Left renal pelvis (tissue), 4 donors: ENCODE data around the gene C8G. TPM values are rescaled to one million over a fixed set of nuclear protein-coding genes. Genes with fewer than 3 reads are reported as not detected.

Experiments used
- DNase-seq, 4 donors: peaks; one replicate each; pipeline ENCODE4 v3.0.0-alpha.2; 2013; ENCODE audit warnings: low read depth in 4 of 4, low spot score in 3 of 4
- polyA plus RNA-seq, 4 donors: library from polyadenylated mRNA; unstranded; fragments of 120-200 nt; gene quantifications; one replicate each; pipeline ENCODE4 v1.2.1, GENCODE V29; 2013; ENCODE audit not compliant: insufficient read length in 4 of 4

The C8G gene
- polyA plus RNA-seq, 4 donors: 0.26 to 1.1 (median 0.52) TPM

GRCh38 chr9:136980669-136981478 is 35.8 kb downstream of the C8G start:
- no peak for DNase-seq

DNA sequence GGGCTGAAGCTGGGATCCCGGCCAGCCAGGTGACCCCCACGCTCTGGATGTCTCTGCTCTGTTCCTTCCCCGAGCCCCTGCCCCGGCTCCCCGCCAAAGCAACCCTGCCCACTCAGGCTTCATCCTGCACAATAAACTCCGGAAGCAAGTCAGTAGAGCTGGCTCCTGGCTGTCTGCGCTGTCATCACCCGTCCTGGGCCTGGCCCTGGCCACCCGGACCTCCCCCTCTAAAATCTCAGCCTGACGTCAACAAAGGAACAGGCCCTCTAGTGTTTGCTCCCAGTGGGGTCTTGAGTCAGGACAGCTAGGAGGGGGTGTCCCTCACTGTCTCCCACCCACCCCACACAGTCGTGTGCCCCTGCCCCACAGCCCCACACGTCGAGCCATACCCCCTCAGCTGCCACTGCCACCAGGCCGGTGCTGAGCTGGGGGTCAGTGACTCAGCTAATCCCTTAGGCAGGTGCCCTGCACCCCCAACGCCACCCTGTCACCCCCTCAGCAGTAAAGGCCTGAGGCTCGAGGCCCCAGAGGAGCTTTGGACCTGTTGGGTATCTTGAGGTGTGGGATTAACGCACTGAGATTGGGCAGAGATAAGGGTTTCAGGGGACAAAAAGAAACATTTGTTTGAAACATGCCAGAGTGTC is 36.7 kb downstream of the C8G start:
- no peak for DNase-seq

DNA sequence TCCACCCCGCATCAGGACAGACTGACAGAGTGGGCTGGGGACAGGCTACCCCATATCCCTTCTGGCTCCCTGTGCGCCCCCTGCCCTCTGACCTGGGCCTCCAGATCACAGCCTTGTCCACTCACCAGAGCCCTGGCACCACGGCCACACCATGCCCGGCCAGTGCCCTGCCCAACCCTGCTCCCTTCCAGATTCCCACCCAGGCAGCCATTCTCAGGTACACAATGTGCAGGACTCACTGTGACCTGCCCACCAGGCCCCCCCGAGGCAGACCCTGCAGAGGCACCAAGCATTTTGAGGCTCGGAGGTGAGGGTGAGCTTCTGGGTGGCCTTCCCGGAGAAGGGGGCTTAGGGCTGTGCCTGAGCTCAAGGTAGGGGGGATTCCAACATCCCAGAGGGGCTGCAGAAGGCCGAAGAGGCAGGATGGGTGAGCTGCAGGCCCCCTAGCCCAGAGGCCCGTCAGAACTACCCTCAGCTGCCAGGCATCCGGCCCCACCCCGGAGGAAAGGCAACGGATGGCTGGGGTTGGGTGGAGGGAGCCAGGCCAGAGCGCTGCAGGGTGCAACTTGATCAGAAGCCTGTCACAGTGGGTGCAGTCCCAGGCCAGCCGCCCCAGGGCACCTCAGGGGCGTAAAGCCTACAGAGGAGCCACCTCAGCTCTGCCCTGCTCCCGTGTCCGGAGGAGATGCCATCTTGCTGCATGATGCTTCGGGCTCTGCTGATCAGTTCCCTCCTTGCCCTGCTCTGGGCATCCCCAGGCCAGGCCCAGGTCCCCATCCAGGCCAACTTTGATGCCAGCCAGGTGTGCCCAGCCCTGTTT is 37.4 kb downstream of the C8G start, which contains the start of gene LCNL1:
LCNL1 (plus strand) TSS at position 762 of the 820 bp plus-strand sequence. CDS start 594 bp downstream, outside the sequence.
- no peak for DNase-seq

GRCh38 chr9:136983167-136983566 is 38.1 kb downstream of the C8G start:
- no peak for DNase-seq

GRCh38 chr9:136983656-136984314 is 38.7 kb downstream of the C8G start:
- no peak for DNase-seq

GRCh38 chr9:136984464-136985026 is 39.5 kb downstream of the C8G start:
- DNase-seq: no peak

GRCh38 chr9:136985027-136985602 is 40.1 kb downstream of the C8G start:
- DNase-seq: no peak

DNA sequence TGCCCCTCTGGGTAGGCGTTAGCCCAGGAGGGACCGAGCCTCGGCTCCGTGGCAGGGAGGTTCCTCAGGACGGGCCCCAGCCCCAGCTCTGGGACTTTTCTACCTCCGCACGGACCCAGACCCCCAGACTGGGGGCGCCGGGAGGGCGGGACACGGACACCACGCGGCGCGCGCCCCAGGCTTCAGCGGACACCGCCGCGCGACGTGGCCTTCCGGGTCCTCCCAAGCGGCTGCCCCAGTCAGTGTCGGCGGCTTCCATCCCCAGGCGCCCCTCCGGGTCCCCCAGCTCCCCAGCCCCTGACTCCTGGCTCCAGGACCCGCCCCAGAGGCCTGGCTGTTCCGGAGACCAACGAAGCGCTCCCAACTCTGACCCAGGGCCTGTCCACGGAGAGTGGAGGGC is 40.8 kb downstream of the C8G start:
- DNase-seq: no peak

GRCh38 chr9:136988872-136989271 is 43.8 kb downstream of the C8G start:
- DNase-seq: no peak

DNA sequence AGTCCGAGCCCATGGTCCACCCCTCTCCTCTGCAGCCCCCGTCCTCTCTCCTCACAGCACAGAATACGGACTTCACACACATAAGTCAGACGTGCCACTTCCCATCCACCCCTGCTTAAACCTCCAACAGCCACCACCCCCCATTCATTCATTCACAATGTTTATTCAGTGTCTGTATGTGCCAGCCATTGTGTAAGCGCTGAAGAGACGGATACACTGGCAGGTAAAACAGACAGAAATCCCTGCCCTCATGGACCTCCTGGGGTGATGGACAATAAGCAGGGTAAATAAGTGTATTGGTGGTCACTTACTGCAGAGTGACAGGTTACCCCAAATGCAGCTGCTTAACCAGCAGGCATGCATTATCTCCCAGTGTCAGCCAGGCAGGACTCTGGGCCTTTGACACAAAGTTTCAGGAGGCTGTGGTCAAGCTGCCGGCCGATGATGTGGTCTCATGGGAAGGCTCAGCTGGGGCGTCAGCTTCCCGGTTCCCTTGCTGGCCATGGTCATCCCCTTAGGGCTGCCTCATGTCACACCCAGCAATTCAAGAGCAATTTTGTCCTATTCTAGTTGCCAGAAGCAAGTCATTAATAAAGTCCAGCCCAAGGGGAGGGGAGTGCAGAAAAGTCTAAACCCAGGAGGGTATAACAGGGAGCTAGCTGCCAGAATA is 45.3 kb downstream of the C8G start:
- no peak for DNase-seq

GRCh38 chr9:136991993-136992818 is 47.2 kb downstream of the C8G start, which contains the start of gene PAXX:
TSS of gene PAXX (plus strand) at chr9:136992422. CDS start at chr9:136992444, 22 bp downstream.
- DNase-seq: peak; percentile 52 to 77 (median 71)

- no peak for DNase-seq
Measured at GRCh38 chr9:136992819-136993369, 47.9 kb downstream of the C8G start.

- no peak for DNase-seq
Measured at GRCh38 chr9:136994180-136994887, 49.3 kb downstream of the C8G start.

DNA sequence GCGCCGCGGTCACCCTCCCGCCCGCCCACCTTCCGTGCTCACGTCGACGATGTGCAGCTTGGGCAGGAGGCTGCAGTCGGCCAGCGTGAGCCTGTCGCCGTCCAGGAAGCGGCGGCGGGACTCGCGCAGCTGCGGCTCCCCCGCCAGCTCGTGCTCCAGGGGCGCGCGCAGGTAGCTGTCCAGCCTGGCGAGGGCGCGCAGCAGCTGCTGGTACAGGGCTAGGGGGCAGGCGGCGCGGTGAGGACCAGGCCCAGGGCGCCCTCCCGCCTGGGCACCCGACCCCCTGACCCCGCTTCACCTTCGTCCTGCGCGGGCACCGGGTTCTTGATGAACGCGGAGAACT is 49.8 kb downstream of the C8G start:
- DNase-seq: no peak

DNA sequence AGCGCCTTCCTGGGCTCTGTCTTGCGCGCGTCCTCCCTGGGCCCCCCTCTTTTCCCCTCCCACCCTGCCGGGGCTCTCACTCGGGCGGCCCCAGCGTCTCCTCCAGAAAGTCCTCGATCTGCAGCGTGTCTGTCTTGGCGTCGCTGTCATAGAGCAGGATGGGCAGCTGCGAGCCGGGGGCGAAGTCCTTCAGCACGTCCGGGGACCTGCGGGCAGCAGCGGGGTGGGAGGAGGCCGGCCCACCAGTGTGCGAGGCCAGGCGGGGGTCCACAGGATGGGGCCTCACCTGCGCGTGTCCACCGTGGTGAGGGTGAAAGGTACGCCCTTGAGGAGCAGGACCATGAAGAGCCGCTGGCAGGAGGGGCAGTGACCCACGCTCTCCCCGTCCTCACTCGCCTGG is 50.3 kb downstream of the C8G start:
- DNase-seq: no peak

DNA sequence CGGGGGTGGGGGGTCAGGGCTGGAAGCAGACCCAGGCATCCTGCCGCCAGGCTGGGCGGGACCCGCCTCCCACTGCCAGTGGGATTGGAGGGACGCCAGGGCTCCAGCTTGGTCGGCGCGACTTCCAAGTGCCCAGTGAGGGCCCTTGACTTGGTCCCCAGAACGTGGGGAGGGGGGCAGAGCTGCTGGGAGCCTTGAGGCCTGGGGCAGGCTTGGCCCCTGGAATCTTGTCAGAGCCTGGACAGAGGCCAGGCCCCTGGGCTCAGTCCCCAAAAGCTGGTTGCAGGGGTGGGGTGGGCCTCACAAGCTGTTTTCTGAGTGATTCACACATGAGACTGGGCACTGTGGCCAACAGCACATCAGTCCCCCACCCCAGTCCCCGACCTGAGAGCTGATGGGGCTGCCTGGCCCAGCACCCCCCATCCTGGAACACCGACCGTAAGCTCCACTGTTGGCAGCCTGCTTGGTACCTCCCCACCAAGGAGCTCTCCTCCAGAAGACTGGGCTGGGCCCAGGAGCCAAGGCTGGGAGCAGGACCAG is 50.8 kb downstream of the C8G start:
- DNase-seq: no peak
